AG04449 (cell line): ENCODE results near the gene PLXNA4.
"Not testable (repeated sequence)": the region's sequence is repeated elsewhere in the genome, so short reads cannot be mapped to it uniquely, and the experiment has no call there.

Experiments used
- CTCF ChIA-PET: fragments of 350-600 bp; formaldehyde crosslinking; extraction: SDS; loops from one replicate; lab custom pipeline; 2021; ENCODE audit warnings: antibody characterized with exemption; lab: Yijun Ruan, JAX
- POLR2A ChIA-PET: fragments of 400-600, 350-600 bp; formaldehyde crosslinking; extraction: SDS; loops from one replicate; lab custom pipeline; 2020; ENCODE audit warnings: antibody characterized with exemption, inconsistent platforms; lab: Yijun Ruan, JAX
- DNase-seq: peaks from one replicate; pipeline ENCODE4 v3.0.0-alpha.2; 2010; ENCODE audit warnings: low read depth, low spot score
- H3K4me3 ChIP-seq: 2 replicates; pipeline ENCODE4 v1.5.1; 2011; ENCODE audit warnings: low read depth, mild to moderate bottlenecking, control low read depth, low read length
- CTCF ChIP-seq: IDR thresholded peaks from one replicate; pipeline ENCODE4 v1.5.1; 2011; ENCODE audit warnings: mild to moderate bottlenecking, moderate library complexity, low read length, control low read depth, inconsistent platforms; ENCODE audit not compliant: insufficient read depth; ENCODE audit errors: missing control alignments

Gene PLXNA4

GRCh38 chr7:132169730-132170129 is 406.5 kb downstream of the PLXNA4 start:
- TF ChIP-seq CTCF, result no peak
- H3K4me3 ChIP-seq, result no peak overlapping the region
- ChIA-PET CTCF (no interaction called here), POLR2A (no interaction called here)
- no peak for DNase-seq

- CTCF ChIA-PET, result no interaction called here
- DNase-seq, result no peak
- POLR2A ChIA-PET, result no interaction called here
Measured at GRCh38 chr7:132168239-132168638, 408.0 kb downstream of the PLXNA4 start.

GRCh38 chr7:132165695-132166094 is 410.6 kb downstream of the PLXNA4 start:
- POLR2A ChIA-PET, DNase-seq, H3K4me3 ChIP-seq: not testable (repeated sequence)
- CTCF ChIA-PET, result interaction anchor here (1.6 kb wide), 1 partner anchor 306 kb away, joined by 4 read pairs; no protein-coding TSS in a partner anchor

More at GRCh38 chr7:132168239-132168638, 408.0 kb downstream of the PLXNA4 start:
- TF ChIP-seq CTCF, result no peak
- no peak overlapping the region for H3K4me3 ChIP-seq

- TF ChIP-seq CTCF, result no peak
Measured at GRCh38 chr7:132164558-132165125, 411.6 kb downstream of the PLXNA4 start.

GRCh38 chr7:132162556-132163144 is 413.6 kb downstream of the PLXNA4 start:
- DNase-seq, result no peak
- TF ChIP-seq CTCF, result no peak
- ChIA-PET POLR2A (no interaction called here), CTCF (interaction anchor here (1.6 kb wide), 1 partner anchor 303 kb away, joined by 4 read pairs; no protein-coding TSS in a partner anchor)
- H3K4me3 ChIP-seq, result no peak overlapping the region

More at GRCh38 chr7:132164558-132165125, 411.6 kb downstream of the PLXNA4 start:
- ChIA-PET POLR2A (no interaction called here), CTCF (interaction anchor here (1.6 kb wide), 1 partner anchor 305 kb away, joined by 4 read pairs; no protein-coding TSS in a partner anchor)
- no peak overlapping the region for H3K4me3 ChIP-seq
- no peak for DNase-seq

- no peak for DNase-seq
- POLR2A ChIA-PET, result no interaction called here
- H3K4me3 ChIP-seq, result no peak overlapping the region
- TF ChIP-seq CTCF, result no peak
- CTCF ChIA-PET, result no interaction called here
Measured at GRCh38 chr7:132161976-132162375, 414.3 kb downstream of the PLXNA4 start.
